Measurements from ENCODE around the gene SLC15A3. TPM values are rescaled to one million over a fixed set of nuclear protein-coding genes. Genes with fewer than 3 reads are reported as not detected.

SLC15A3 gene
- total RNA-seq, 1 donor from 2014 or later: 5.0 TPM

- peaks cover 35% of the 10 kb centered on the region for H3K27me3 Mint-ChIP-seq (ENCODE audit: low read depth)
- peaks cover 24% of the 10 kb centered on the region for H3K4me1 Mint-ChIP-seq
- H3K36me3 Mint-ChIP-seq: no peaks in the 10 kb centered on the region
- peak within 1 kb of the TSS; percentile 95 for H3K27ac Mint-ChIP-seq
- DNase-seq (ENCODE audit: low spot score in 2 of 2, unreplicated experiment in 2 of 2): peak; percentile 89 to 99
- TF ChIP-seq CTCF (IDR thresholded peaks at IDR 0.05; ENCODE audit: unreplicated experiment): no peak
- H3K9me3 Mint-ChIP-seq: no peaks in the 10 kb centered on the region
- H3K4me3 Mint-ChIP-seq: peak within 1 kb of the TSS; percentile 84
Observed at GRCh38 chr11:60906132-60906972, 45.6 kb downstream of the SLC15A3 start, which contains the start of gene PRPF19. Gene PRPF19 (minus strand): TSS chr11:60906585. CDS start chr11:60906382, 203 bp downstream.

GRCh38 chr11:60905551-60906113 is 46.3 kb downstream of the SLC15A3 start:
- Mint-ChIP-seq H3K36me3 (no peaks in the 10 kb centered on the region), H3K9me3 (no peaks in the 10 kb centered on the region), H3K27me3 (ENCODE audit: low read depth) (peaks cover 28% of the 10 kb centered on the region), H3K27ac (peak overlapping the region; percentile 70), H3K4me3 (peak overlapping the region; percentile 84), H3K4me1 (peaks cover 24% of the 10 kb centered on the region)
- TF ChIP-seq CTCF (IDR thresholded peaks at IDR 0.05; ENCODE audit: unreplicated experiment): no peak
- no peak for DNase-seq (ENCODE audit: low spot score in 2 of 2, unreplicated experiment in 2 of 2)

- Mint-ChIP-seq H3K36me3 (peaks cover 3% of the 10 kb centered on the region), H3K9me3 (no peaks in the 10 kb centered on the region)
Observed at GRCh38 chr11:60905047-60905446, 46.9 kb downstream of the SLC15A3 start.

GRCh38 chr11:60902625-60903024 is 49.4 kb downstream of the SLC15A3 start:
- TF ChIP-seq CTCF (IDR thresholded peaks at IDR 0.05; ENCODE audit: unreplicated experiment): no peak
- Mint-ChIP-seq H3K27me3 (ENCODE audit: low read depth) (peaks cover under 1% of the 10 kb centered on the region), H3K9me3 (no peaks in the 10 kb centered on the region), H3K27ac (no peak overlapping the region), H3K4me1 (peaks cover 24% of the 10 kb centered on the region), H3K4me3 (no peak overlapping the region), H3K36me3 (peaks cover 17% of the 10 kb centered on the region)
- DNase-seq (ENCODE audit: low spot score in 2 of 2, unreplicated experiment in 2 of 2): no peak

More at GRCh38 chr11:60905047-60905446, 46.9 kb downstream of the SLC15A3 start:
- Mint-ChIP-seq H3K4me1 (peaks cover 24% of the 10 kb centered on the region), H3K4me3 (peak overlapping the region; percentile 84), H3K27me3 (ENCODE audit: low read depth) (peaks cover 23% of the 10 kb centered on the region), H3K27ac (peak overlapping the region; percentile 70)
- no peak for DNase-seq (ENCODE audit: low spot score in 2 of 2, unreplicated experiment in 2 of 2)
- TF ChIP-seq CTCF (IDR thresholded peaks at IDR 0.05; ENCODE audit: unreplicated experiment): no peak

- H3K27ac Mint-ChIP-seq: no peak overlapping the region
- no peak for DNase-seq (ENCODE audit: low spot score in 2 of 2, unreplicated experiment in 2 of 2)
- no peak for TF ChIP-seq CTCF (IDR thresholded peaks at IDR 0.05; ENCODE audit: unreplicated experiment)
- H3K9me3 Mint-ChIP-seq: no peaks in the 10 kb centered on the region
- peaks cover 18% of the 10 kb centered on the region for H3K4me1 Mint-ChIP-seq
- H3K36me3 Mint-ChIP-seq: peaks cover 20% of the 10 kb centered on the region
- H3K27me3 Mint-ChIP-seq (ENCODE audit: low read depth): no peaks in the 10 kb centered on the region
- no peak overlapping the region for H3K4me3 Mint-ChIP-seq
Observed at GRCh38 chr11:60900673-60901404, 51.1 kb downstream of the SLC15A3 start.
